ENCODE results near the gene KRT74.

Gene KRT74

GRCh38 chr12:52542157-52542556, 31.5 kb downstream of the KRT74 start:
- Histone ChIP-seq H3K4ac (ENCODE audit: low read length) (no peak overlapping the region), H2AFZ (ENCODE audit: low read length) (no peak overlapping the region), H3K14ac (ENCODE audit: low read length) (no peak overlapping the region), H2BK12ac (ENCODE audit: low read length) (no peak overlapping the region), H3K79me1 (ENCODE audit: low read depth, low read length) (no peaks in the 10 kb centered on the region), H2BK5ac (ENCODE audit: low read length) (no peak overlapping the region), H3K23ac (ENCODE audit: low read depth, low read length, poor library complexity) (no peak overlapping the region), H2BK15ac (ENCODE audit: low read length) (no peak overlapping the region), H4K91ac (ENCODE audit: low read depth, low read length, poor library complexity) (no peak overlapping the region), H3K4me2 (ENCODE audit: insufficient read depth, low read length, poor library complexity, severe bottlenecking) (no peak overlapping the region), H3K36me3 (replicated peaks in 1 of 2; ENCODE audit: control insufficient read depth in 2 of 2, insufficient read depth in 2 of 2, low read length in 2 of 2) (no peaks in the 10 kb centered on the region), H3K4me3 (ENCODE audit: low read length in 2 of 2) (no peak overlapping the region), H3K9me3 (replicated peaks in 1 of 2; ENCODE audit: control insufficient read depth in 2 of 2, insufficient read depth in 1 of 2, low read depth in 1 of 2, low read length in 2 of 2) (no peaks in the 10 kb centered on the region), H2BK120ac (ENCODE audit: low read depth, low read length) (no peak overlapping the region), H2AK5ac (ENCODE audit: low read depth, low read length) (no peak overlapping the region), H3K18ac (ENCODE audit: low read length) (no peak overlapping the region), H3K4me1 (ENCODE audit: control insufficient read depth in 2 of 2, insufficient read depth in 1 of 2, low read depth in 1 of 2, low read length in 2 of 2) (no peaks in the 10 kb centered on the region), H3K27me3 (ENCODE audit: control insufficient read depth in 3 of 3, insufficient read depth in 3 of 3, low read depth in 1 of 3, low read length in 3 of 3) (no peaks in the 10 kb centered on the region), H3K27ac (replicated peaks; ENCODE audit: low read length) (no peak overlapping the region), H4K8ac (ENCODE audit: low read depth, low read length) (no peak overlapping the region), H3K9ac (ENCODE audit: low read depth, low read length, poor library complexity) (no peak overlapping the region)
- no peak for DNase-seq (ENCODE audit: low spot score)

GRCh38 chr12:52541709-52542108, 31.9 kb downstream of the KRT74 start:
- Histone ChIP-seq H2BK120ac (ENCODE audit: low read depth, low read length) (no peak overlapping the region), H3K18ac (ENCODE audit: low read length) (no peak overlapping the region), H2BK12ac (ENCODE audit: low read length) (no peak overlapping the region), H3K9me3 (replicated peaks in 1 of 2; ENCODE audit: control insufficient read depth in 2 of 2, insufficient read depth in 1 of 2, low read depth in 1 of 2, low read length in 2 of 2) (no peaks in the 10 kb centered on the region), H3K4me3 (ENCODE audit: low read length in 2 of 2) (no peak overlapping the region), H3K4ac (ENCODE audit: low read length) (no peak overlapping the region), H3K27me3 (ENCODE audit: control insufficient read depth in 3 of 3, insufficient read depth in 3 of 3, low read depth in 1 of 3, low read length in 3 of 3) (no peaks in the 10 kb centered on the region), H3K14ac (ENCODE audit: low read length) (no peak overlapping the region), H3K9ac (ENCODE audit: low read depth, low read length, poor library complexity) (no peak overlapping the region), H4K8ac (ENCODE audit: low read depth, low read length) (no peak overlapping the region), H2BK15ac (ENCODE audit: low read length) (no peak overlapping the region), H3K79me1 (ENCODE audit: low read depth, low read length) (no peaks in the 10 kb centered on the region), H3K27ac (replicated peaks; ENCODE audit: low read length) (no peak overlapping the region), H3K4me1 (ENCODE audit: control insufficient read depth in 2 of 2, insufficient read depth in 1 of 2, low read depth in 1 of 2, low read length in 2 of 2) (no peaks in the 10 kb centered on the region), H2AFZ (ENCODE audit: low read length) (no peak overlapping the region), H3K4me2 (ENCODE audit: insufficient read depth, low read length, poor library complexity, severe bottlenecking) (no peak overlapping the region), H3K36me3 (replicated peaks in 1 of 2; ENCODE audit: control insufficient read depth in 2 of 2, insufficient read depth in 2 of 2, low read length in 2 of 2) (no peaks in the 10 kb centered on the region), H4K91ac (ENCODE audit: low read depth, low read length, poor library complexity) (no peak overlapping the region), H3K23ac (ENCODE audit: low read depth, low read length, poor library complexity) (no peak overlapping the region), H2BK5ac (ENCODE audit: low read length) (no peak overlapping the region), H2AK5ac (ENCODE audit: low read depth, low read length) (no peak overlapping the region)
- no peak for DNase-seq (ENCODE audit: low spot score)
- WGBS, 2 donors (ENCODE audit: extremely low coverage in 2 of 2, insufficient read length in 2 of 2, insufficient replicate concordance in 1 of 2) = no CpG with 5 or more reads among the region's 5 CpGs

GRCh38 chr12:52540531-52540930, 33.1 kb downstream of the KRT74 start:
- Histone ChIP-seq H3K18ac (ENCODE audit: low read length) (peak overlapping the region; percentile 4), H3K4me2 (ENCODE audit: insufficient read depth, low read length, poor library complexity, severe bottlenecking) (no peak overlapping the region), H3K79me1 (ENCODE audit: low read depth, low read length) (no peaks in the 10 kb centered on the region), H3K9ac (ENCODE audit: low read depth, low read length, poor library complexity) (no peak overlapping the region), H2BK15ac (ENCODE audit: low read length) (no peak overlapping the region), H2AFZ (ENCODE audit: low read length) (no peak overlapping the region), H3K36me3 (replicated peaks in 1 of 2; ENCODE audit: control insufficient read depth in 2 of 2, insufficient read depth in 2 of 2, low read length in 2 of 2) (no peaks in the 10 kb centered on the region), H2BK12ac (ENCODE audit: low read length) (no peak overlapping the region), H4K8ac (ENCODE audit: low read depth, low read length) (no peak overlapping the region), H3K14ac (ENCODE audit: low read length) (no peak overlapping the region), H2AK5ac (ENCODE audit: low read depth, low read length) (no peak overlapping the region), H4K91ac (ENCODE audit: low read depth, low read length, poor library complexity) (no peak overlapping the region), H3K9me3 (replicated peaks in 1 of 2; ENCODE audit: control insufficient read depth in 2 of 2, insufficient read depth in 1 of 2, low read depth in 1 of 2, low read length in 2 of 2) (no peaks in the 10 kb centered on the region), H3K4me3 (ENCODE audit: low read length in 2 of 2) (no peak overlapping the region), H3K27ac (replicated peaks; ENCODE audit: low read length) (no peak overlapping the region), H3K4ac (ENCODE audit: low read length) (no peak overlapping the region), H3K23ac (ENCODE audit: low read depth, low read length, poor library complexity) (no peak overlapping the region), H2BK5ac (ENCODE audit: low read length) (no peak overlapping the region), H3K4me1 (ENCODE audit: control insufficient read depth in 2 of 2, insufficient read depth in 1 of 2, low read depth in 1 of 2, low read length in 2 of 2) (no peaks in the 10 kb centered on the region), H3K27me3 (ENCODE audit: control insufficient read depth in 3 of 3, insufficient read depth in 3 of 3, low read depth in 1 of 3, low read length in 3 of 3) (no peaks in the 10 kb centered on the region), H2BK120ac (ENCODE audit: low read depth, low read length) (no peak overlapping the region)
- DNase-seq (ENCODE audit: low spot score) = no peak
- WGBS, 2 donors (ENCODE audit: extremely low coverage in 2 of 2, insufficient read length in 2 of 2, insufficient replicate concordance in 1 of 2) = no CpG with 5 or more reads among the region's 7 CpGs

GRCh38 chr12:52539821-52540173, 33.8 kb downstream of the KRT74 start:
- Histone ChIP-seq H2BK15ac (ENCODE audit: low read length) (no peak overlapping the region), H3K9me3 (replicated peaks in 1 of 2; ENCODE audit: control insufficient read depth in 2 of 2, insufficient read depth in 1 of 2, low read depth in 1 of 2, low read length in 2 of 2) (no peaks in the 10 kb centered on the region), H3K4me2 (ENCODE audit: insufficient read depth, low read length, poor library complexity, severe bottlenecking) (no peak overlapping the region), H3K79me1 (ENCODE audit: low read depth, low read length) (no peaks in the 10 kb centered on the region), H3K27me3 (ENCODE audit: control insufficient read depth in 3 of 3, insufficient read depth in 3 of 3, low read depth in 1 of 3, low read length in 3 of 3) (no peaks in the 10 kb centered on the region), H2BK5ac (ENCODE audit: low read length) (no peak overlapping the region), H3K14ac (ENCODE audit: low read length) (no peak overlapping the region), H2AFZ (ENCODE audit: low read length) (no peak overlapping the region), H3K9ac (ENCODE audit: low read depth, low read length, poor library complexity) (no peak overlapping the region), H3K4ac (ENCODE audit: low read length) (no peak overlapping the region), H3K4me3 (ENCODE audit: low read length in 2 of 2) (no peak overlapping the region), H2AK5ac (ENCODE audit: low read depth, low read length) (no peak overlapping the region), H4K8ac (ENCODE audit: low read depth, low read length) (no peak overlapping the region), H3K18ac (ENCODE audit: low read length) (no peak overlapping the region), H2BK120ac (ENCODE audit: low read depth, low read length) (no peak overlapping the region), H3K36me3 (replicated peaks in 1 of 2; ENCODE audit: control insufficient read depth in 2 of 2, insufficient read depth in 2 of 2, low read length in 2 of 2) (no peaks in the 10 kb centered on the region), H3K27ac (replicated peaks; ENCODE audit: low read length) (no peak overlapping the region), H3K23ac (ENCODE audit: low read depth, low read length, poor library complexity) (no peak overlapping the region), H4K91ac (ENCODE audit: low read depth, low read length, poor library complexity) (no peak overlapping the region), H3K4me1 (ENCODE audit: control insufficient read depth in 2 of 2, insufficient read depth in 1 of 2, low read depth in 1 of 2, low read length in 2 of 2) (no peaks in the 10 kb centered on the region), H2BK12ac (ENCODE audit: low read length) (no peak overlapping the region)
- no CpG with 5 or more reads among the region's 3 CpGs for WGBS, 2 donors (ENCODE audit: extremely low coverage in 2 of 2, insufficient read length in 2 of 2, insufficient replicate concordance in 1 of 2)
- DNase-seq (ENCODE audit: low spot score) = no peak
